Mesodermal cell (in vitro differentiated cells): ENCODE measurements around the gene MAP3K13.

Experiments used
- H3K27ac ChIP-seq: 2 replicates; pipeline ENCODE4 v1.7.0; 2013; ENCODE audit warnings: mild to moderate bottlenecking, low read depth, low read length, moderate library complexity; ENCODE audit not compliant: severe bottlenecking
- H3K36me3 ChIP-seq: 2 replicates; pipeline ENCODE4 v1.7.1; 2013; ENCODE audit warnings: mild to moderate bottlenecking, low read length, moderate library complexity; ENCODE audit not compliant: control insufficient read depth, insufficient read depth
- H3K4me1 ChIP-seq: one replicate; pipeline ENCODE4 v1.7.1; 2013; ENCODE audit warnings: mild to moderate bottlenecking, low read length; ENCODE audit not compliant: insufficient read depth, control insufficient read depth, poor library complexity, severe bottlenecking
- H3K4me3 ChIP-seq: 2 replicates; pipeline ENCODE4 v1.7.0; 2013; ENCODE audit warnings: low read length, control low read depth, mild to moderate bottlenecking; ENCODE audit not compliant: insufficient read depth, poor library complexity, severe bottlenecking; ENCODE audit errors: extremely low read depth
- H3K9me3 ChIP-seq: 2 replicates; pipeline ENCODE4 v1.7.1; 2013; ENCODE audit warnings: mild to moderate bottlenecking, low read length, moderate library complexity; ENCODE audit not compliant: control insufficient read depth
- whole genome bisulfite sequencing, 2 experiments: methylation state at CpG; one replicate each; pipeline ENCODE4 v1.1.5; 2013; ENCODE audit warnings: missing lambda C conversion rate in 2 of 2; ENCODE audit not compliant: insufficient coverage in 2 of 2; 5-methylcytosine and 5-hydroxymethylcytosine counted together

Gene MAP3K13

GRCh38 chr3:185517387-185518130, 154.6 kb downstream of the MAP3K13 start:
- H3K9me3 ChIP-seq: no peaks in the 10 kb centered on the region
- no peak overlapping the region for H3K27ac ChIP-seq
- WGBS, 2 experiments: 50 to 80% methylated on average over 1 of the region's 2 CpGs
- H3K36me3 ChIP-seq: no peaks in the 10 kb centered on the region
- H3K4me1 ChIP-seq: no peaks in the 10 kb centered on the region
- no peak overlapping the region for H3K4me3 ChIP-seq

GRCh38 chr3:185519021-185519420, 156.1 kb downstream of the MAP3K13 start:
- Histone ChIP-seq H3K36me3 (no peaks in the 10 kb centered on the region), H3K27ac (no peak overlapping the region), H3K4me1 (no peaks in the 10 kb centered on the region), H3K9me3 (no peaks in the 10 kb centered on the region), H3K4me3 (no peak overlapping the region)
- 73 to 94% methylated on average over 3 of the region's 5 CpGs for WGBS, 2 experiments

- H3K9me3 ChIP-seq: no peaks in the 10 kb centered on the region
- WGBS, 2 experiments: 85 to 91% methylated on average over 6 of the region's 7 CpGs
- no peaks in the 10 kb centered on the region for H3K36me3 ChIP-seq
- H3K4me3 ChIP-seq: no peak overlapping the region
- H3K4me1 ChIP-seq: no peaks in the 10 kb centered on the region
- H3K27ac ChIP-seq: no peak overlapping the region
Measured at GRCh38 chr3:185521349-185522138, 158.6 kb downstream of the MAP3K13 start.

GRCh38 chr3:185526349-185526951, 163.5 kb downstream of the MAP3K13 start:
- H3K36me3 ChIP-seq: no peaks in the 10 kb centered on the region
- WGBS, 2 experiments: no CpG with 5 or more reads among the region's 2 CpGs
- no peaks in the 10 kb centered on the region for H3K9me3 ChIP-seq
- no peak overlapping the region for H3K4me3 ChIP-seq
- H3K4me1 ChIP-seq: no peaks in the 10 kb centered on the region
- no peak overlapping the region for H3K27ac ChIP-seq

GRCh38 chr3:185527364-185527763, 164.4 kb downstream of the MAP3K13 start:
- Histone ChIP-seq H3K4me3 (no peak overlapping the region), H3K9me3 (no peaks in the 10 kb centered on the region), H3K4me1 (no peaks in the 10 kb centered on the region), H3K27ac (no peak overlapping the region), H3K36me3 (no peaks in the 10 kb centered on the region)
- WGBS, 2 experiments: 79 to 82% methylated on average over 9 of the region's 9 CpGs

- H3K4me3 ChIP-seq: no peak overlapping the region
- H3K4me1 ChIP-seq: no peaks in the 10 kb centered on the region
- WGBS, 2 experiments: 60 to 100% methylated on average over 1 to 4 of the region's 6 CpGs
- no peaks in the 10 kb centered on the region for H3K9me3 ChIP-seq
- no peaks in the 10 kb centered on the region for H3K36me3 ChIP-seq
- H3K27ac ChIP-seq: no peak overlapping the region
Measured at GRCh38 chr3:185528532-185528931, 165.6 kb downstream of the MAP3K13 start.

GRCh38 chr3:185530856-185531255, 167.9 kb downstream of the MAP3K13 start:
- Histone ChIP-seq H3K4me1 (no peaks in the 10 kb centered on the region), H3K27ac (no peak overlapping the region), H3K4me3 (no peak overlapping the region), H3K9me3 (no peaks in the 10 kb centered on the region), H3K36me3 (no peaks in the 10 kb centered on the region)
- WGBS, 2 experiments: 70% methylated on average over 4 of the region's 5 CpGs; no CpG with 5 or more reads in 1 of the 2 experiments

- WGBS, 2 experiments: 73% methylated on average over 2 of the region's 5 CpGs; no CpG with 5 or more reads in 1 of the 2 experiments
- no peaks in the 10 kb centered on the region for H3K36me3 ChIP-seq
- H3K4me3 ChIP-seq: no peak overlapping the region
- no peaks in the 10 kb centered on the region for H3K9me3 ChIP-seq
- no peaks in the 10 kb centered on the region for H3K4me1 ChIP-seq
- no peak overlapping the region for H3K27ac ChIP-seq
Measured at GRCh38 chr3:185532901-185533300, 170.0 kb downstream of the MAP3K13 start.

- H3K36me3 ChIP-seq: no peaks in the 10 kb centered on the region
- WGBS, 2 experiments: no CpG with 5 or more reads among the region's 2 CpGs
- no peaks in the 10 kb centered on the region for H3K9me3 ChIP-seq
- no peak overlapping the region for H3K27ac ChIP-seq
- no peaks in the 10 kb centered on the region for H3K4me1 ChIP-seq
- H3K4me3 ChIP-seq: no peak overlapping the region
Measured at GRCh38 chr3:185534511-185534910, 171.6 kb downstream of the MAP3K13 start.

- H3K4me1 ChIP-seq: no peaks in the 10 kb centered on the region
- no peak overlapping the region for H3K4me3 ChIP-seq
- H3K36me3 ChIP-seq: no peaks in the 10 kb centered on the region
- no peak overlapping the region for H3K27ac ChIP-seq
- 83 to 95% methylated on average over 7 to 9 of the region's 9 CpGs for WGBS, 2 experiments
- H3K9me3 ChIP-seq: no peaks in the 10 kb centered on the region
Measured at GRCh38 chr3:185537369-185537970, 174.5 kb downstream of the MAP3K13 start.
